Measurements from ENCODE around the gene FOXN3.

Gene FOXN3

GRCh38 chr14:89209558-89209957 lies 207.5 kb downstream of the FOXN3 start:
- ChIA-PET CTCF (no interaction called here), POLR2A (no interaction called here)
- TF ChIP-seq ELF4 (IDR thresholded peaks at IDR 0.05) (no peak), TARDBP (IDR thresholded peaks at IDR 0.05) (no peak), CTBP1 (IDR thresholded peaks at IDR 0.05; ENCODE audit: borderline replicate concordance) (no peak), SP1 (IDR thresholded peaks at IDR 0.05) (no peak), FOXA1 (IDR thresholded peaks at IDR 0.05) (no peak), ARNT (IDR thresholded peaks at IDR 0.05) (no peak), FOXK2 (IDR thresholded peaks at IDR 0.05) (no peak), L3MBTL2 (conservative IDR thresholded peaks at IDR 0.05) (no peak), PKNOX1 (IDR thresholded peaks at IDR 0.05) (no peak), HDGF (IDR thresholded peaks at IDR 0.05; ENCODE audit: borderline replicate concordance) (no peak), LEF1 (IDR thresholded peaks at IDR 0.05; ENCODE audit: borderline replicate concordance) (no peak), ZNF384 (IDR thresholded peaks at IDR 0.05) (no peak), BHLHE40 (IDR thresholded peaks at IDR 0.05; ENCODE audit: borderline replicate concordance) (no peak), SUZ12 (IDR thresholded peaks at IDR 0.05) (no peak), NFRKB (IDR thresholded peaks at IDR 0.05) (no peak), FOXM1 (IDR thresholded peaks at IDR 0.05; ENCODE audit: borderline replicate concordance) (no peak)
- DNase-seq (ENCODE audit: extremely low spot score) = no peak

GRCh38 chr14:89207925-89208328 lies 209.1 kb downstream of the FOXN3 start:
- CTCF ChIA-PET = interaction anchor here (0.9 kb wide), 1 partner anchor 181 kb away, joined by 3 read pairs; no protein-coding TSS in a partner anchor
- POLR2A ChIA-PET = no interaction called here
- DNase-seq (ENCODE audit: extremely low spot score) = peak; percentile 16

GRCh38 chr14:89206389-89207031 lies 210.5 kb downstream of the FOXN3 start:
- CTCF ChIA-PET = no interaction called here
- POLR2A ChIA-PET = no interaction called here
- no peak for DNase-seq (ENCODE audit: extremely low spot score)
- TF ChIP-seq L3MBTL2 (conservative IDR thresholded peaks at IDR 0.05) (no peak), CTBP1 (IDR thresholded peaks at IDR 0.05; ENCODE audit: borderline replicate concordance) (no peak), ELF4 (IDR thresholded peaks at IDR 0.05) (no peak), TARDBP (IDR thresholded peaks at IDR 0.05) (no peak), FOXM1 (IDR thresholded peaks at IDR 0.05; ENCODE audit: borderline replicate concordance) (no peak), HDGF (IDR thresholded peaks at IDR 0.05; ENCODE audit: borderline replicate concordance) (no peak), PKNOX1 (IDR thresholded peaks at IDR 0.05) (no peak), BHLHE40 (IDR thresholded peaks at IDR 0.05; ENCODE audit: borderline replicate concordance) (no peak), FOXK2 (IDR thresholded peaks at IDR 0.05) (no peak), FOXA1 (IDR thresholded peaks at IDR 0.05) (no peak), ARNT (IDR thresholded peaks at IDR 0.05) (no peak), SP1 (IDR thresholded peaks at IDR 0.05) (no peak), ZNF384 (IDR thresholded peaks at IDR 0.05) (no peak), SUZ12 (IDR thresholded peaks at IDR 0.05) (no peak), LEF1 (IDR thresholded peaks at IDR 0.05; ENCODE audit: borderline replicate concordance) (no peak), NFRKB (IDR thresholded peaks at IDR 0.05) (no peak)

More at GRCh38 chr14:89207925-89208328, 209.1 kb downstream of the FOXN3 start:
- TF ChIP-seq LEF1 (IDR thresholded peaks at IDR 0.05; ENCODE audit: borderline replicate concordance) (no peak), FOXK2 (IDR thresholded peaks at IDR 0.05) (no peak), FOXM1 (IDR thresholded peaks at IDR 0.05; ENCODE audit: borderline replicate concordance) (no peak), ELF4 (IDR thresholded peaks at IDR 0.05) (no peak), SUZ12 (IDR thresholded peaks at IDR 0.05) (no peak), CTBP1 (IDR thresholded peaks at IDR 0.05; ENCODE audit: borderline replicate concordance) (no peak), HDGF (IDR thresholded peaks at IDR 0.05; ENCODE audit: borderline replicate concordance) (no peak), SP1 (IDR thresholded peaks at IDR 0.05) (no peak), FOXA1 (IDR thresholded peaks at IDR 0.05) (no peak)

- DNase-seq (ENCODE audit: extremely low spot score) = no peak
- TF ChIP-seq SP1 (IDR thresholded peaks at IDR 0.05) (no peak), FOXM1 (IDR thresholded peaks at IDR 0.05; ENCODE audit: borderline replicate concordance) (no peak)
- CTCF ChIA-PET = no interaction called here
- POLR2A ChIA-PET = no interaction called here
Observed at GRCh38 chr14:89205137-89205740, 211.8 kb downstream of the FOXN3 start.

GRCh38 chr14:89202413-89203190 lies 214.4 kb downstream of the FOXN3 start:
- POLR2A ChIA-PET = no interaction called here
- no peak for DNase-seq (ENCODE audit: extremely low spot score)
- CTCF ChIA-PET = interaction anchor here (0.7 kb wide), 1 partner anchor 18 kb away, joined by 3 read pairs; no protein-coding TSS in a partner anchor
- TF ChIP-seq CTBP1 (IDR thresholded peaks at IDR 0.05; ENCODE audit: borderline replicate concordance) = no peak
- no peak for TF ChIP-seq FOXA1 (IDR thresholded peaks at IDR 0.05)
- TF ChIP-seq TARDBP (IDR thresholded peaks at IDR 0.05) = no peak
- no peak for TF ChIP-seq SUZ12 (IDR thresholded peaks at IDR 0.05)
- TF ChIP-seq HDGF (IDR thresholded peaks at IDR 0.05; ENCODE audit: borderline replicate concordance) = no peak
- no peak for TF ChIP-seq FOXK2 (IDR thresholded peaks at IDR 0.05)
- no peak for TF ChIP-seq ZNF384 (IDR thresholded peaks at IDR 0.05)
- no peak for TF ChIP-seq SP1 (IDR thresholded peaks at IDR 0.05)
- TF ChIP-seq L3MBTL2 (conservative IDR thresholded peaks at IDR 0.05) = no peak
- no peak for TF ChIP-seq BHLHE40 (IDR thresholded peaks at IDR 0.05; ENCODE audit: borderline replicate concordance)
- TF ChIP-seq PKNOX1 (IDR thresholded peaks at IDR 0.05) = no peak
- no peak for TF ChIP-seq NFRKB (IDR thresholded peaks at IDR 0.05)
- no peak for TF ChIP-seq ARNT (IDR thresholded peaks at IDR 0.05)
- TF ChIP-seq LEF1 (IDR thresholded peaks at IDR 0.05; ENCODE audit: borderline replicate concordance) = no peak
